Measurements from ENCODE around the gene LIF. TPM values are rescaled to one million over a fixed set of nuclear protein-coding genes. Genes with fewer than 3 reads are reported as not detected.
A peak's percentile ranks its signal among the peaks of the same experiment; 100 is the strongest.

The LIF gene
- total and polyA plus RNA-seq, 2 experiments from 2014 or later, result 1.4 to 1.9 TPM

- WGBS, 2 experiments (ENCODE audit: low coverage in 1 of 2, low lambda C conversion rate in 2 of 2, missing lambda C conversion rate in 2 of 2), result 95 to 98% methylated on average over 4 of the region's 4 CpGs
- Histone ChIP-seq H3K79me2 (ENCODE audit: insufficient read depth) (no peaks in the 10 kb centered on the region), H3K4me3 (no peak overlapping the region), H3F3A (ENCODE audit: insufficient read depth) (no peaks in the 10 kb centered on the region), H3K9me3 (ENCODE audit: low read depth) (no peaks in the 10 kb centered on the region), H3K27me3 (replicated peaks; ENCODE audit: insufficient read depth) (no peaks in the 10 kb centered on the region), H3K9ac (no peak overlapping the region), H3K4me2 (ENCODE audit: unreplicated experiment) (no peak overlapping the region), H3K9me2 (ENCODE audit: insufficient read depth) (no peaks in the 10 kb centered on the region), H3K4me1 (ENCODE audit: insufficient read depth) (no peaks in the 10 kb centered on the region), H4K20me1 (ENCODE audit: insufficient read depth) (no peaks in the 10 kb centered on the region), H2AFZ (no peak overlapping the region), H3K36me3 (ENCODE audit: low read depth) (no peaks in the 10 kb centered on the region), H3K27ac (no peak overlapping the region)
- in situ Hi-C loops (cut with MboI), result no loop called here
- DNase-seq, result no peak
- no peak for TF ChIP-seq EZH2 (IDR thresholded peaks at IDR 0.05; ENCODE audit: insufficient read depth, poor library complexity, severe bottlenecking)
- TF ChIP-seq EZH2phosphoT487 (IDR thresholded peaks at IDR 0.05; ENCODE audit: insufficient read depth, low read depth), result no peak
Observed at GRCh38 chr22:30227438-30228228, 18.9 kb downstream of the LIF start.

GRCh38 chr22:30226192-30226832, 20.2 kb downstream of the LIF start:
- Histone ChIP-seq H3K9me2 (ENCODE audit: insufficient read depth) (no peaks in the 10 kb centered on the region), H3K9ac (no peak overlapping the region), H3K36me3 (ENCODE audit: low read depth) (no peaks in the 10 kb centered on the region), H3K9me3 (ENCODE audit: low read depth) (no peaks in the 10 kb centered on the region), H3K4me1 (ENCODE audit: insufficient read depth) (no peaks in the 10 kb centered on the region), H3F3A (ENCODE audit: insufficient read depth) (no peaks in the 10 kb centered on the region), H3K27me3 (replicated peaks; ENCODE audit: insufficient read depth) (no peaks in the 10 kb centered on the region), H3K4me3 (no peak overlapping the region), H3K27ac (no peak overlapping the region), H2AFZ (no peak overlapping the region), H4K20me1 (ENCODE audit: insufficient read depth) (no peaks in the 10 kb centered on the region), H3K79me2 (ENCODE audit: insufficient read depth) (no peaks in the 10 kb centered on the region), H3K4me2 (ENCODE audit: unreplicated experiment) (no peak overlapping the region)
- TF ChIP-seq EZH2phosphoT487 (IDR thresholded peaks at IDR 0.05; ENCODE audit: insufficient read depth, low read depth) (no peak), EZH2 (IDR thresholded peaks at IDR 0.05; ENCODE audit: insufficient read depth, poor library complexity, severe bottlenecking) (no peak)
- no peak for DNase-seq
- WGBS, 2 experiments (ENCODE audit: low coverage in 1 of 2, low lambda C conversion rate in 2 of 2, missing lambda C conversion rate in 2 of 2), result 95 to 96% methylated on average over 11 of the region's 11 CpGs
- in situ Hi-C loops (cut with MboI), result no loop called here

- 75 to 79% methylated on average over 7 of the region's 7 CpGs for WGBS, 2 experiments (ENCODE audit: low coverage in 1 of 2, low lambda C conversion rate in 2 of 2, missing lambda C conversion rate in 2 of 2)
- H3K27ac ChIP-seq, result no peak overlapping the region
Observed at GRCh38 chr22:30225220-30225927, 21.2 kb downstream of the LIF start.

GRCh38 chr22:30224161-30224857, 22.2 kb downstream of the LIF start:
- 59 to 65% methylated on average over 11 of the region's 11 CpGs for WGBS, 2 experiments (ENCODE audit: low coverage in 1 of 2, low lambda C conversion rate in 2 of 2, missing lambda C conversion rate in 2 of 2)

More at GRCh38 chr22:30225220-30225927, 21.2 kb downstream of the LIF start:
- Histone ChIP-seq H4K20me1 (ENCODE audit: insufficient read depth) (no peaks in the 10 kb centered on the region), H3K9me3 (ENCODE audit: low read depth) (no peaks in the 10 kb centered on the region), H2AFZ (no peak overlapping the region), H3K79me2 (ENCODE audit: insufficient read depth) (no peaks in the 10 kb centered on the region), H3K27me3 (replicated peaks; ENCODE audit: insufficient read depth) (no peaks in the 10 kb centered on the region), H3K9ac (no peak overlapping the region), H3K9me2 (ENCODE audit: insufficient read depth) (no peaks in the 10 kb centered on the region), H3K36me3 (ENCODE audit: low read depth) (no peaks in the 10 kb centered on the region), H3K4me1 (ENCODE audit: insufficient read depth) (no peaks in the 10 kb centered on the region), H3K4me3 (no peak overlapping the region), H3K4me2 (ENCODE audit: unreplicated experiment) (no peak overlapping the region), H3F3A (ENCODE audit: insufficient read depth) (no peaks in the 10 kb centered on the region)
- no peak for TF ChIP-seq EZH2 (IDR thresholded peaks at IDR 0.05; ENCODE audit: insufficient read depth, poor library complexity, severe bottlenecking)
- TF ChIP-seq EZH2phosphoT487 (IDR thresholded peaks at IDR 0.05; ENCODE audit: insufficient read depth, low read depth), result no peak
- in situ Hi-C loops (cut with MboI), result no loop called here
- no peak for DNase-seq

More at GRCh38 chr22:30224161-30224857, 22.2 kb downstream of the LIF start:
- DNase-seq, result peak; percentile 75
- H4K20me1 ChIP-seq (ENCODE audit: insufficient read depth), result no peaks in the 10 kb centered on the region
- no peak overlapping the region for H3K27ac ChIP-seq
- H3K27me3 ChIP-seq (replicated peaks; ENCODE audit: insufficient read depth), result no peaks in the 10 kb centered on the region
- TF ChIP-seq EZH2 (IDR thresholded peaks at IDR 0.05; ENCODE audit: insufficient read depth, poor library complexity, severe bottlenecking) (no peak), EZH2phosphoT487 (IDR thresholded peaks at IDR 0.05; ENCODE audit: insufficient read depth, low read depth) (no peak)
- no peaks in the 10 kb centered on the region for H3K79me2 ChIP-seq (ENCODE audit: insufficient read depth)
- H3K9ac ChIP-seq, result no peak overlapping the region
- no peak overlapping the region for H2AFZ ChIP-seq
- no peaks in the 10 kb centered on the region for H3K4me1 ChIP-seq (ENCODE audit: insufficient read depth)
- H3K4me3 ChIP-seq, result no peak overlapping the region
- no peaks in the 10 kb centered on the region for H3F3A ChIP-seq (ENCODE audit: insufficient read depth)
- no peaks in the 10 kb centered on the region for H3K36me3 ChIP-seq (ENCODE audit: low read depth)
- in situ Hi-C loops (cut with MboI), result no loop called here
- H3K4me2 ChIP-seq (ENCODE audit: unreplicated experiment), result no peak overlapping the region
- no peaks in the 10 kb centered on the region for H3K9me3 ChIP-seq (ENCODE audit: low read depth)
- no peaks in the 10 kb centered on the region for H3K9me2 ChIP-seq (ENCODE audit: insufficient read depth)

Data from GM23248 (cell line).